ENCODE measurements around the gene HPCAL1.

GRCh38 chr2:10323535-10323934, 20.8 kb downstream of the HPCAL1 start:
- TF ChIP-seq, protein P1, sequence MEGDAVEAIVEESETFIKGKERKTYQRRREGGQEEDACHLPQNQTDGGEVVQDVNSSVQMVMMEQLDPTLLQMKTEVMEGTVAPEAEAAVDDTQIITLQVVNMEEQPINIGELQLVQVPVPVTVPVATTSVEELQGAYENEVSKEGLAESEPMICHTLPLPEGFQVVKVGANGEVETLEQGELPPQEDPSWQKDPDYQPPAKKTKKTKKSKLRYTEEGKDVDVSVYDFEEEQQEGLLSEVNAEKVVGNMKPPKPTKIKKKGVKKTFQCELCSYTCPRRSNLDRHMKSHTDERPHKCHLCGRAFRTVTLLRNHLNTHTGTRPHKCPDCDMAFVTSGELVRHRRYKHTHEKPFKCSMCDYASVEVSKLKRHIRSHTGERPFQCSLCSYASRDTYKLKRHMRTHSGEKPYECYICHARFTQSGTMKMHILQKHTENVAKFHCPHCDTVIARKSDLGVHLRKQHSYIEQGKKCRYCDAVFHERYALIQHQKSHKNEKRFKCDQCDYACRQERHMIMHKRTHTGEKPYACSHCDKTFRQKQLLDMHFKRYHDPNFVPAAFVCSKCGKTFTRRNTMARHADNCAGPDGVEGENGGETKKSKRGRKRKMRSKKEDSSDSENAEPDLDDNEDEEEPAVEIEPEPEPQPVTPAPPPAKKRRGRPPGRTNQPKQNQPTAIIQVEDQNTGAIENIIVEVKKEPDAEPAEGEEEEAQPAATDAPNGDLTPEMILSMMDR (IDR thresholded peaks at IDR 0.05; ENCODE audit: insufficient read depth, low read length, poor library complexity, severe bottlenecking) = no peak
- TF ChIP-seq EZH2phosphoT487 (conservative IDR thresholded peaks at IDR 0.05; ENCODE audit: low read length) = no peak

Data from SU-DHL-6 (cell line).